HG03159 (cell line): Measurements from ENCODE around the gene TPRG1.
"Not testable (repeated sequence)": the region's sequence is repeated elsewhere in the genome, so short reads cannot be mapped to it uniquely, and the experiment has no call there.

Experiments
- ATAC-seq: cut with Tn5 transposase; IDR thresholded peaks from one replicate; pipeline ENCODE4 v1.9.1; 2021; ENCODE audit warnings: mild to moderate bottlenecking, moderate library complexity; ENCODE audit not compliant: unreplicated experiment

The TPRG1 gene

DNA sequence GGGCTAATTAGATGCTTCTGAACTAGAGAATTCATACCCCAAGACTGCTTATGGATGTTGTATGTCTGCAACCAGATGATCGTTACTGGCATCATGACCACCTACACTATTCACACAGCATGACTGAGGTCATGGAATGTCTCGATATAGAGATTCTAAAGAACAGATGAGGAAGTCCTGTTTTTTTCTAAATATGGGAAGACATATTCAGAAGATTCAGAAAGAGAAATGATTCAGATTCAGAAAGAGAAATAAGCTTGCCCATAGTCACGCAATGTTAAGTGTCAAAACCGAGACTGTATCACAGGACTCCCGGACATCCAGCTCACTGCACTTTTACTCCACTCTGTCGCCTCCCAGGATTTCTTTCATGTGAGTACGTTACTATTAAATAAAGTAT, 136.2 kb downstream of the TPRG1 start:
- no peak for ATAC-seq

DNA sequence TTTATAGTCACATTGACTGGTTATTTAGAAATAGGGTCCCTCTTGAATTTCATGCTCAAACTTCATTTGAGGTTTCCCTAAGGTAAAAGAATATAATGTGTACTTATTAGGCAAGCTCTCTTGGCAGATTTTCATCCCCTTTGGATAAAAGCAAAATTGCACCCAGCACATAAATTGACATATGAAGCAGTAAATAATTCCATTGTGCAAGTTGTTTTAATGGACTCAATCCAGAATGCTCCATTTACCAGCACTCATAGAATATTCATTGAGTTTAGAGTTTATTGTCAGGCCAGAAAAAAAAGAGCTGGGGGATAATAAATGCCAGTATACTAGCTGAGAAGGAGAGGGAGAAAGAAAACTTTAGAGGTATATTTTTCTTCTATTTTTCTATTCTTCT, 136.8 kb downstream of the TPRG1 start:
- no peak for ATAC-seq

DNA sequence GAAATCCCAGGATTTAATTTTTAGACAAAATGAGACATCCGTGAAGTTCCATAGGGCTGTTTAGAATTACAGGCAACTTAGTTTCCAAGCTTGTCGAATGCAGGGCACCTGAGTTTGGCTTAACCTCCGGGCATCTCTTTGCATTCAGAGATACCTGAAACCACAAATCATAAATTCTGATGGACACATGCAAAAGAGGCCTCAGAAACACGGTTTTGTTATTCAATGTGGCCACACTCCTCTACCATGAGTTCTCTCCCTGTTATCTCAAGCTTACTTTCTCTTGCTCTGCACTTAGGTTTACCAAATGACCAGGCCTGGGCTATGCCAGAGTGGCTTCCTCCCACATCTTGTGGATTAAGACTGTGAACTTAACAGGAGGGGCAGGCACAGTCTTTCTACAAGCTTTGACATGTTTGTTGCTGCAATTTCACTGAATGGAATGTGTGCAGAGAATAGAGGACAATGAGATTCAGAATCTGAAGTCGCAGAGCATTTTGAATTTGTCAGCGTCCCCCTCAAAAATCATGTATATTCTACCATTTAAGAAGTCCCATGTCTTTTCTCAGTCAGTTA, 137.7 kb downstream of the TPRG1 start:
- ATAC-seq = no peak

DNA sequence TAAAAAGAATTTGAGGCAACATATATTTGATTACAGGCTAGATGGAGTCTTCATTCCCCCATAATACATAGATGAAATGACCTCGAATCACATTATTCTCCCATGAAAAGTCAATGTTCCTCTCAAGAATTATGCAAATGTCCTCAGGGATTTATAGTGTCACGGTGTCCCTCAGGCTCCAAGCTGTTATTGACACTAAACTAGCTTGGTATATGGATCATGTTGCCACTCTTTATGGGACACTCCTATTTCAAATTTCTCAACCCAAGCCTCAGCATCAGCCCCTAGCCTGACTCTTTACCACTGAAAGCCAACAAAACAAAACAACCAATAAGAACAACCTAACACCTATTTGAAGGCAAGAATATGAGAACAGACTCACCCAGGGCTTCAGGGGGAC, 139.8 kb downstream of the TPRG1 start:
- no peak for ATAC-seq

DNA sequence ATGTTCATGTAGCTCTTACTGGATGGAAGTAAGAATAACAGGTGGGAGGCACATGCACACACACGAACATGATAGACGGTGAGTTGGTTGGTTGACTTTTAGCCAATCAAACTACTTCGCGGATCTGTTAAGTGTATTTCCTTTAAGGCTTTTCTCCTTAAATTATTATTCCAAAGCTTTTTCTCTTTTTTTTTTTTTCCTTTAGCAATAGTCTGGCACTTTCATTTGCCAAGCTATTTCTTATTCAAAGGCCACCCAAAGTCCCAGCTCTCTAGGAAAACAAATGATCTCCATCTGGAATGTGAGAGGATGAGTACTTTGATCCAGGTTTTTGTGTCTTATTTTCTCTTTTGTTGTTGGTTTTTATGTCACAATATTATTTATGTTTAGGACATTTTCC, 141.1 kb downstream of the TPRG1 start:
- no peak for ATAC-seq

DNA sequence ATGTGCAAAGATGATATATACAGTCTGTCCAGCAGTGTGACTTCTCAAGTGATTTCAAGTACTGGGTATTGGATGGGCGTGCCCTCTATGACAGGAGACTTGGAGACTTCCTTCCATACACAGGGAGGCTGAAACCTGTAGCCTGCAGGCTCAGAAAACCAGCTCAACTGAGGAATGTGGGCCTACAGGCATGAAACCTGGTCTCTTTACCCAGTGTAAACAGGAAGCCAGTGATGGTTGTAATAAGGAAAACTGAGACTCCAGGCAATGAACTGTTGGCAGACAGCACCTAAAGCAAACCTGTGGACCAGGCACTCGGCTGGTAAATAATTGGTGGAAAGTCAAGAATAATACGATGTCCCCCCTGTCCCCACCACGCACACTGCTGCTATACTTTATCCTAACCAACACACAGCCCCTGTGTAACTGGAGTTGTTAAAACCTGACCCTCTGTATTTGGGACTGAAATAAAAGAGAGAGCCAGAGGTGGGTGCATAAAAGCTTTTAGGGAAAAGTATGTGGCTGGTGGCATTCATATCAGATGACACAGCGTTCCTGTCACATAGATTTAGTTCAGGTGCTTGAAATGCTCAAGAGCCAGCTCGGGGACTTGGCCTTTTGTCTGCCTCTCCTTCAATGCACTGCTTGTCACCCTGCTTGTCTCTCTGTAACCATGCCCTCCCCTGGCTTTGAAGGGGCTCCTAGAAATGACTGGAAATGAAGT, 144.7 kb downstream of the TPRG1 start:
- ATAC-seq = no peak

DNA sequence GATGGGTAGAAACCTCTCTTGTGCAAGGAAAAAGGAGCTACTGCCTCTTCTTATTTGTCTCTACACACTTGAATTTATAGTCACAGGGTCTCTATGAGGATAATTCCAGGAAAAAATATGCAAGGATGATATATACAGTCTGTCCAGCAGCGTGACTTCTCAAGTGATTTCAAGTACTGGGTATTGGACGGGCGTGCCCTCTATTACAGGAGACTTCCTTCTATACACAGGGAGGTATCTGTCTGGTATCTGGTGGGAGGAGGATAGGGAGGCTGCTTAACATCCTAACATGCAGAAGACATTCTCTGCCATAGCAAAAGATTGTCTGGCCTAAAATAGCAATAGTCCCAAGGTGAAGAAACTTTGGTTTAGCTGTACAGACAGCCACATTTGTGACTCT, 146.1 kb downstream of the TPRG1 start:
- no peak for ATAC-seq

DNA sequence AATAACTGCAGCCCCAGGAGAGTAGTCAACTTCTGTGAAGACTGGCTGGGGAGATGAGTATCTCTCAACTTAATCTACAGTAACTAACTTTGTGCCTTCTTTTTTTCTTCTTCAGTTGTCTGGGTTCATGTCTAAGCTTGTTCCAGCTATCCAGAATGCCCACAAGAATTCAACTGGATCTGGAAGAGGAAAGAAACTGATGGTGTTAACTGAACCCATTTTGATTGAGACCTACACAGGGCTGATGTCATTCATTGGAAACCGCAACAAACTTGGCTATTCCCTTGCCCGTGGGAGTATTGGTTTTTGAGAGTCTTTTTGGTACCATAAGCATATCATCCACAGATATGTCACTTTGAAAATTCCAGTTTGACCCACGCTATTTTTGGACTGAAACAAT, 148.7 kb downstream of the TPRG1 start:
- no peak for ATAC-seq

DNA sequence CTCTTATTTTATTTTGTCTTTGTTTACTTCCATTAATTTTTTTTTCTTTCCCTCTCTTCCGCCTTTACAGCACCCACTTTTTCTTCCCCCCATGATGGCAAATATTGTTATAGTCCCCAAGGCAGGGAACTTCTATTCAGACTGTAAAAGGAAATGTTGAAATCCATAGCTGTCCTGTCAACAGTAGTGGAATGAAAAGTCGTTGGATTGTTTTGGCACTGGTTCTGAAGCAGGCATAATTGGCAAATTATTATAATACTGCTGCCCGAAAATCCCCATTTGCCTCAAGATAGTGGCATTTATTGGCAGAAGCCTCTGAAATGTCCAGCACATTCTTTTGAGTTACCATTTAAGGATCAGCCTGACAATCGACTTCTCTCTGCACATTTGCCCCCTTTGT, 150.6 kb downstream of the TPRG1 start:
- ATAC-seq = no peak

DNA sequence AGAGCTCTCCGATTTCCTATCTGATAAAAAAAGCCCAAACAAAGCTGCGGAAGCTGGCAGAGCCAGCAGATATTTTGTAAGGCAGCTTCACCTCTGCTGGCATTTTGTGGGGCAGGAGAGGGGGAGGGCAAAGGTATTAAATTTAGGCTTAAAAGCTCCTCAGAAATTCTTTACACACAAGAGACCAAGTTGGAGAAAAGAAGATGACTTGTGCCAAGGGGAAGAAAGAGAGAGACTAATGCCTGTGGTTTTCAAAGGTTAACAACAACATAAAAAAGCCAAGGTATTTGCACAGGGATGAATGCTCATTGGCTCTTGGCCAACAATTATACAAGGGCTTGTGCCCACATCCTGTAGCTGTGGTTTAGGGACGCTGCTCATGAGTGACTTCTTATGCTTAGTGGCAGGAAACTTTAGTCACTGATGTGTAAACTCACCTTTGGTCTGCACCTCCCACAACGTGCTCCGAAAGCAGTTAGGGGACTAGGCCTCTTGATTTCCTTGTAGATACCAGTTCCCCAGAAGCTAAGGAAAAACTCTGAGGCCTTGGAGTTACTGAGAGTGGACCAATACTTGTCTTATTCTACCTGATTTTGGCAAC, 152.9 kb downstream of the TPRG1 start:
- ATAC-seq = peak; percentile 98

DNA sequence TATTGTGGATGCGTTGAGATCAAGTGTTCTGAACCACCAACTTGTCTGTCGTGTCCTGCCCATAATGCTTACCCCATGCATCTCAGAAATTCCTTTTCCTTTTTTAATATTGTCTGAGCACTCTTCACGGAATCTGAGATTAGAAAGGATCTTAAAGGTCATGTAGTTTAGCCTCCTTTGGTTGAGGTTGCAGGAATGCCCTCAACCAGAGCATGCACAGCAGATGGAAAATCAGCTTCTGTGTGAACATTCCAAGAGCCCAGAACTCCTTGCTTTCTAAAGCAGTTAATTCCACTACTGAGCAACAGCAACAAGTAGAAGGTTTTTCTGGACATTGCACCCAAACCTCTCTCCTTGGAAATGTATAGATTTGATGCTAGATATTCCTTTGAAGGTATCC, 153.7 kb downstream of the TPRG1 start:
- no peak for ATAC-seq

DNA sequence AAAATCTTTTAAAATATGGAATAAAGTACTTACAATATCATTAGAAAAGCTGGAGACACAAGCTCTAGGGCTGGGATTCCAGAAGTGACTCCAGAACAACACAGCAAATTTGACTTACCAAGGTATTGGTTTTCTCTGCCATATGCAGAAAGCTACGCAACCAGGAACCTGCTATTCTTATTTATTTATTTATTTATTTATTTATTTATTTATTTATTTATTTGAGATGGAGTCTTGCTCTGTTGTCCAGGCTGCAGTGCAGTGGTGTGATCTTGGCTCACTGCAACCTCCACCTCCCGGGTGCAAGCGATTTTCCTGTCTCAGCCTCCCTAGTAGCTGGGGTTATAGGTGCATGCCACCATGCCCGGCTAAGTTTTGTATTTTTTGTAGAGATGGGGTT, 157.9 kb downstream of the TPRG1 start:
- not testable (repeated sequence) for ATAC-seq

DNA sequence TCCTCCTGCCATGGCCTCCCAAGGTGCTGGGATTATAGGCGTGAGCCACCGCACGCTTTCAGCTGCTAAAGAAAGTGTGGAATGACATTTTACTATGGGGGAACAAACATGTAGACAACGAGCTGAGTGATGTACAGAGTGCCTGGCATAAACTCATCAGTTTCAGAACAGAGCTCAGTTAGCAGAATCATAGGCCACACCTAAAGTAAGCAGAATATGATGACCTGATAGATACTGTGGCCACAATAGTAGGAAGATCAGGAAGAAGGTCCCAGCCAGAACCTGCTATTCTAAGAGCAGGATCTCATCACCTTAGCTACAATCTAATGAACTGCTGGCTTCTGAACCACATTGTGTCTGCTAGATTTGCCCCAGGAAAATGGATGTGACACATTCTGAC, 158.3 kb downstream of the TPRG1 start:
- ATAC-seq = no peak

DNA sequence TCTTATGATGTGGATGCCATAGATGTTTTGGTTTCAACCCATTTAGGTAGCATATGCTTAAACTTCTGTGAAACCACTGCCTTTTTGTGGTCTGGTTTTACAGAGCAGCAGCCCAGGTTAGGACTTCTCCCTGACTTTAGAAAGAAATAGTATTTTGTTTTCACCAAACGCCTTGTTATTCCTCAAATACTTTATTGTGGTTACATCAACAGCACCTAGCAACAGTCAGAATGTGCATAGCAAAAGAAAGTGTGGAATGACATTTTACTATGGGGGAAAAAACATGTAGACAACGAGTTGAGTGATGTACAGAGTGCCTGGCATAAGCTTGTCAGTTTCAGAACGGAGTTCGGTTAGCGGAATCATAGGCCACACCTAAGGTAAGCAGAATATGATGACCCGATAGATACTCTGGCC, 159.2 kb downstream of the TPRG1 start:
- no peak for ATAC-seq

DNA sequence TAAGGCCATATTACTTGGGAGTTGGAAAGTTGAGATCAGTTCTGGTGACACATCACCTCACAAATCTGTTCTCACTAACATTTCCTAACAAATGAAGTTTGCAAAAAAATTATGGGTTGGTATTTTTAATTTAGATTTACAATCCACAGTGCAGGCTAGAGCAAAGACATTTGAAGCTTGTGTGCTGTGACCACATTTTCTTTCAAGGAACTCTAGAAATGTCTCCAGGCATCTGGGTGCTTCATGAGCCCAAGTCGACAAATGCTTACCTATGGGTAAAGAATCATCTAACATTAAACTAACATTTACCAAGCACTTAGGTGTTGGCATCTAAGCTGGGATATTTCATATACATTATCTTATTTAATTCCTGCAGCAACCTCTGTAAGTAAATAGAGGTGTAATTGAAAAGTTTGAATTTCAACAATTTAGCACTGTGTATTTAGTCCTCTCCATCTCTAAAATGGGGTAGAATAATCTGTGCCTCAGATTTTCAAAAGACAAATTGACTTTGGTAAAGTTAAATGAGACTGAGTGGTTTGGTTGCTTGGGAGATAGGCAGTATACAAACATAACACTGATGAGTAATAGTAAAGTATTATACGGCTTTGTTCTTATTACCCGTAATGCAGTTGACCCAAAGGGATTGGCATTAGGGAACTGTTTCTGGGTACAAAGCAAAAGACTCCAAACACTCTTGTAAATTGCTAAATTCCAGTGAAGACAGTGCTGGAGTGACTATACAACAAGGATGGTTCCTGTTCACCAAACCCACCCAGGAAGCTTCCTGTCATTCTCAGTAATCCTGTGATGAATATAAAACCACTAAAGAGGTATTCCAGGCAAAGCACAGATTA, 162.5 kb downstream of the TPRG1 start:
- no peak for ATAC-seq

DNA sequence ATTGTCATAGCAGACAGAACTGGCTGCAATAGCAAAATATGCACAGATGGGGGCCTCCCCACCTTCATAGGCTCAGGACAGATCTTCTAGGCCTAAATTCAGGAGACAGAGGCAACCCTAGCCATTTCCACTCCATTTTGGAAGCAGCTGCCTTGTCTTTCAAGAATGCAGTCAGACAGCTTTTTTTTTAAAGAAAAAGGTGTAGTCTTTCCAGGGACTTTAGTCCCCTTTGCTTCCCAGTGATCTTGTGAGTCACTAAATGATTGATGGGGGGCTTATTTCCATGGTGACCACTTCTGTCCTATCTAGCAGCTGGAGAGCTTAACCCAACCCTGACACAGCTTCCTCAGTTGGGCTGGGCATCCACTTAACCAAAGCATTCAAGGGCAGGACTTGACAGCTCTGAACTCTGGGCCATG, 165.9 kb downstream of the TPRG1 start:
- ATAC-seq = no peak

DNA sequence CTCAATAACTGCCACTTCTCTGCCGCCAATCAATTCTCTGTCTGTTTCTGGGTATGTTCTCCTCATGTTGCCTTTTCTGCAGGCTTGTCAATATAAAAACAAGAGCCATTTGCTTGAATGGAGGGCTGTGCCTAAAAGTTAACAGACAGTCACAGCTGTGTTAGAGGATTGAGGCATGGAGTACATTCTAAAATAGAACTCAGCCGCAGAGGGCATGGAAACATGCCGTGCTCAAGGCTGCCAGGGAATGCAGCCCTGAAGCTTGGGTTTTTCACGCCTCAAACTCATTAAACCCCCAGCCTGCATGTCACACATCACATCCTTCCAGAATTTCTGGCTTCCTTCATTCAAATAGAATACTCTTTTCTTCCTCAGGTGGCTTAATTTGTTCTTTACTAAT, 166.6 kb downstream of the TPRG1 start:
- ATAC-seq = no peak

DNA sequence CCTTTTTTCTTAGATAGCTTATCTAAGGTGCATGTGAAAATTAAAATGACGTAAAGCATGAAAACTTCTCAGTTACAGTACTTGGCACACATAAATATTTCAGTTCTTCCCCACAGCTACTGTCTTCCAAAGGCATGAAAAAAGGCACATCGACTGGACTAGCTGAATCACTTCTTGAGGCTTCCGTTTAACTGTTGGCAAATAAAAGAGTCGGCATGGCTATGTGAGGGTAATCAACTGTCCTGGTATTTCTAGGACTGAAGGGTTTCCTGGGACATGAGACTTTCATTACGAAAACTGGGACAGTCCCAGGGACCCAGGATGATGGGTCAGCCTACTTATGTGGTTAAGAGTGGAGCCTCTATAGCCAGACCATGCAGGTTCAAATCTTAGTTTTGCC, 168.2 kb downstream of the TPRG1 start:
- ATAC-seq = no peak

DNA sequence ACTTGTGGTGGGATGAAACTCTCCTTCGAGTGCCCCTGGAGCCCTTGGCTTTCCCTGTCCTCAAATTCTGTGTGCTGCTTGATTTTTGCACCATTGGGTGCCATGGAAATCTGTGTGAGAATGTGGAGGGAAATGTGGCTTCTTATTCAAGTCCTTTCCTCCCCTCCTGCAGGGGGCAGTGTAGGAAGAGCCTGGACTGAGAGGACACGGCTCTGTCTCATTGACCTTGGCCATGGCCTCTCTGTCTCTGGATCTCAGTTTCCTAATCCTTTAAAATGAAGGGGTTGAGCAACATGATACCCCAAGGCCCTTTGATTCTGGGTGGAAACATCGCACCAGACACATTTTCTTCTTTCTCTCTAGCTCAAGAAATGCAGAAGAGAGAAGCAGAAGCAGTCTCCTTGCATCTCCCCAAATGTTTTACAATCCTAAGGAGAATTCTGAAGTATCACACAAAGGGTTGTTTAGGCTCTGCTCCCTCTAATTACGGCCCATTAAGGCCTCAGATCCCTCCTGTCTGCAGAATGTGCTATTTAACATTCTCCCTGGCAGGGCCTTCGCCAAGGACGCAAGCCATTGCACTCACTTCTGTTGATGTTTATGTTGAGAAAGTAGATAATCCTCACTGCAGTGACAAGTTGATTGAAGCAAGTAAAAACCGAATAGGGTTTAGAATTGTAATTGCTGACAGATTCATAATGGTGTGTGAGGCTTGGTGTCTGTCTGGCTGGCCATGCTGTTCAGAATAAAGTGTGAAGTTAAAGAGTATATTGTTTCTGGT, 169.1 kb downstream of the TPRG1 start:
- no peak for ATAC-seq

DNA sequence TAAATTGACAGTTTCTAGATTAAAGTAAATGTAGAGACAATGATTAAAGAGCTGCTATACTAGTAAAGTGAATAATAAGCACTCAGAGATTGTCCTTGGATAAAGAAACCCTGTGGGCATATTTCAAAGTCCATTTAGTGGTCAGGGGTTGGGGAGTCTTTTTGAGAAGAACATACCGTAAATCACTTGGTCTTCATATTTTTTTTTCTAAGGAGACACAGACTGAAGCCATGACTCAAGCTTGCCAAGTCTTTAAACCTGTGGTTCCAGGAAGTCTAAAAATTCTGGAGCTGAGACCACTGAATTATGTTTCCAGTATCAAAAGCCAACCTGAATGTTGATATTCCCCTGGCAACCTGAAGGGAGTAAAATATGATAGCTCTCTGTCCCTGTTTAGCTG, 171.0 kb downstream of the TPRG1 start:
- ATAC-seq = no peak

DNA sequence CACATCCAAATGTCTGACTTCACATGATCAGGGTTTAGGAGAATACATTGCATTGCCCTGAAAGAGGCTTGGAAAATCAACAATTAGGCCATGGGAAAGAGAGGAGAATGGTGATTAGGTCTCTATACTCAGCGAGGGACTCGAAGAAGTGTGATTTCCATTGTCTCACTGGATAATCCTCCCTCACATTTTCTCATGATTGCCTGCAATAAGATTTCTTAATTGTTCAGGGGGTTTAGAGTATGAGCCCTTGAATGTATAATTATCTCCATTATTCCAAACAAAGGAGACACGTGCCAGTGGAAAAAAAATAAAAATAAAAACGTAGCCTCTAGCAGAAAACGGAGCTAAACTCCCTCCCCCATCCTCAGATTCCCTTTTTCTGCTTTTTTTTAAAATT, 173.2 kb downstream of the TPRG1 start:
- no peak for ATAC-seq
